HG03159 (cell line): ENCODE results near the gene ACOXL.
"Not testable (repeated sequence)": the region's sequence is repeated elsewhere in the genome, so short reads cannot be mapped to it uniquely, and the experiment has no call there.

ENCODE experiments used
- ATAC-seq: cut with Tn5 transposase; IDR thresholded peaks from one replicate; pipeline ENCODE4 v1.9.1; 2021; ENCODE audit warnings: mild to moderate bottlenecking, moderate library complexity; ENCODE audit not compliant: unreplicated experiment

ACOXL gene

GRCh38 chr2:110958346-110959119 is 226.2 kb downstream of the ACOXL start:
- ATAC-seq, result no peak

- no peak for ATAC-seq
Measured at GRCh38 chr2:110959198-110959597, 226.8 kb downstream of the ACOXL start.

- ATAC-seq, result no peak
Measured at GRCh38 chr2:110960281-110960680, 227.9 kb downstream of the ACOXL start.

GRCh38 chr2:110960954-110961353 is 228.6 kb downstream of the ACOXL start:
- ATAC-seq, result no peak

- ATAC-seq, result not testable (repeated sequence)
Measured at GRCh38 chr2:110961643-110962042, 229.3 kb downstream of the ACOXL start.

GRCh38 chr2:110969696-110970095 is 237.3 kb downstream of the ACOXL start:
- ATAC-seq, result no peak

- no peak for ATAC-seq
Measured at GRCh38 chr2:110970201-110970600, 237.8 kb downstream of the ACOXL start.

- ATAC-seq, result no peak
Measured at GRCh38 chr2:110971811-110972210, 239.4 kb downstream of the ACOXL start.

- no peak for ATAC-seq
Measured at GRCh38 chr2:110973262-110973661, 240.9 kb downstream of the ACOXL start.

GRCh38 chr2:110977403-110977802 is 245.0 kb downstream of the ACOXL start:
- ATAC-seq, result no peak

GRCh38 chr2:110978148-110978547 is 245.8 kb downstream of the ACOXL start:
- no peak for ATAC-seq

GRCh38 chr2:110978756-110979470 is 246.5 kb downstream of the ACOXL start:
- ATAC-seq, result no peak

- ATAC-seq, result no peak
Measured at GRCh38 chr2:110979471-110980338, 247.3 kb downstream of the ACOXL start.

GRCh38 chr2:110980339-110981062 is 248.1 kb downstream of the ACOXL start:
- ATAC-seq, result no peak

GRCh38 chr2:110983133-110983532 is 250.8 kb downstream of the ACOXL start:
- no peak for ATAC-seq

- no peak for ATAC-seq
Measured at GRCh38 chr2:110984694-110985490, 252.5 kb downstream of the ACOXL start.

- ATAC-seq, result no peak
Measured at GRCh38 chr2:110990440-110990839, 258.1 kb downstream of the ACOXL start.

GRCh38 chr2:110991911-110992310 is 259.5 kb downstream of the ACOXL start:
- ATAC-seq, result no peak

- ATAC-seq, result no peak
Measured at GRCh38 chr2:110992886-110993285, 260.5 kb downstream of the ACOXL start.
